Ishikawa (cell line): ENCODE data around the gene GPR82.

Experiments used
- CEBPB ChIP-seq: IDR thresholded peaks from 2 replicates; pipeline ENCODE4 v1.6.1; 2012
- CREB1 ChIP-seq: IDR thresholded peaks from 2 replicates; pipeline ENCODE4 v1.6.1; 2012; ENCODE audit warnings: low read depth
- EGR1 ChIP-seq: IDR thresholded peaks from 2 replicates; pipeline ENCODE4 v1.6.1; 2012
- EP300 ChIP-seq: IDR thresholded peaks from 2 replicates; pipeline ENCODE4 v1.6.1; 2012; ENCODE audit warnings: borderline replicate concordance
- FOXM1 ChIP-seq: IDR thresholded peaks from 2 replicates; pipeline ENCODE4 v1.6.1; 2012; ENCODE audit warnings: low read depth, borderline replicate concordance
- MAX ChIP-seq: IDR thresholded peaks from 2 replicates; pipeline ENCODE4 v1.6.1; 2012
- NFIC ChIP-seq: IDR thresholded peaks from 2 replicates; pipeline ENCODE4 v1.6.1; 2012
- RAD21 ChIP-seq: IDR thresholded peaks from 2 replicates; pipeline ENCODE4 v1.6.1; 2012; ENCODE audit warnings: low read depth
- REST ChIP-seq: IDR thresholded peaks from 2 replicates; pipeline ENCODE4 v1.6.1; 2012; ENCODE audit warnings: low read depth, mild to moderate bottlenecking
- TAF1 ChIP-seq: IDR thresholded peaks from 2 replicates; pipeline ENCODE4 v1.6.1; 2012; ENCODE audit warnings: low read depth, mild to moderate bottlenecking
- TCF12 ChIP-seq: IDR thresholded peaks from 2 replicates; pipeline ENCODE4 v1.6.1; 2012; ENCODE audit warnings: low read depth
- TEAD4 ChIP-seq: IDR thresholded peaks from 2 replicates; pipeline ENCODE4 v1.6.1; 2012
- USF1 ChIP-seq: IDR thresholded peaks from 2 replicates; pipeline ENCODE4 v1.6.1; 2012
- YY1 ChIP-seq: IDR thresholded peaks from 2 replicates; pipeline ENCODE4 v1.6.1; 2012; ENCODE audit warnings: low read depth
- ZBTB7A ChIP-seq: IDR thresholded peaks from 2 replicates; pipeline ENCODE4 v1.6.1; 2012; ENCODE audit warnings: low read depth

Gene GPR82

GRCh38 chrX:41716767-41717473 is 7.1 kb upstream of the GPR82 start:
- TF ChIP-seq TAF1 (no peak), ZBTB7A (no peak), EP300 (no peak), YY1 (no peak), NFIC (no peak), REST (no peak), USF1 (no peak), FOXM1 (no peak), TEAD4 (no peak), CREB1 (no peak), EGR1 (no peak), RAD21 (no peak), TCF12 (no peak), CEBPB (no peak), MAX (no peak)

GRCh38 chrX:41718481-41719235 is 5.3 kb upstream of the GPR82 start:
- TF ChIP-seq NFIC (no peak), FOXM1 (no peak), MAX (no peak), USF1 (no peak), TEAD4 (no peak), ZBTB7A (no peak), YY1 (no peak), CEBPB (no peak), CREB1 (no peak), TCF12 (no peak), EGR1 (no peak)

GRCh38 chrX:41720125-41720779 is 3.7 kb upstream of the GPR82 start:
- TF ChIP-seq CREB1: no peak
- TF ChIP-seq MAX: no peak
- no peak for TF ChIP-seq ZBTB7A
- TF ChIP-seq TAF1: no peak
- TF ChIP-seq TCF12: no peak
- TF ChIP-seq USF1: no peak
- no peak for TF ChIP-seq EP300
- no peak for TF ChIP-seq RAD21
- no peak for TF ChIP-seq FOXM1
- no peak for TF ChIP-seq EGR1
- TF ChIP-seq NFIC: no peak
- TF ChIP-seq TEAD4: no peak
- no peak for TF ChIP-seq REST
- no peak for TF ChIP-seq CEBPB
- no peak for TF ChIP-seq YY1

- TF ChIP-seq USF1: no peak
- TF ChIP-seq TAF1: no peak
- no peak for TF ChIP-seq FOXM1
- TF ChIP-seq YY1: no peak
- no peak for TF ChIP-seq EP300
- no peak for TF ChIP-seq ZBTB7A
- TF ChIP-seq CEBPB: no peak
- TF ChIP-seq RAD21: no peak
- TF ChIP-seq EGR1: no peak
- TF ChIP-seq TCF12: no peak
- TF ChIP-seq CREB1: no peak
- TF ChIP-seq TEAD4: no peak
- TF ChIP-seq MAX: no peak
- no peak for TF ChIP-seq REST
- TF ChIP-seq NFIC: no peak
Measured at GRCh38 chrX:41721590-41721989, 2.4 kb upstream of the GPR82 start.
